Hepatocyte (in vitro differentiated cells): Measurements from ENCODE around the gene SMNDC1. TPM values are rescaled to one million over a fixed set of nuclear protein-coding genes. Genes with fewer than 3 reads are reported as not detected.

Source experiments
- DNase-seq: peaks from one replicate; pipeline ENCODE4 v3.0.0-alpha.2; 2016; ENCODE audit warnings: low spot score
- H2AFZ ChIP-seq: fragments of 200-600 bp; sonication (generic); 2 replicates; pipeline ENCODE4 v1.6.0; 2016; ENCODE audit warnings: antibody characterized with exemption, mild to moderate bottlenecking
- H3K27ac ChIP-seq: fragments of 200-600 bp; sonication (generic); 2 replicates; pipeline ENCODE4 v1.5.1; 2016; ENCODE audit warnings: mild to moderate bottlenecking
- H3K27me3 ChIP-seq: fragments of 200-600 bp; sonication (generic); 2 replicates; pipeline ENCODE4 v1.6.1; 2016
- H3K36me3 ChIP-seq: fragments of 200-600 bp; sonication (generic); replicated peaks from 2 replicates; pipeline ENCODE4 v1.5.1; 2016; ENCODE audit warnings: low read depth; ENCODE audit not compliant: insufficient read depth
- H3K4me1 ChIP-seq: fragments of 200-600 bp; sonication (generic); 2 replicates; pipeline ENCODE4 v1.5.1; 2016; ENCODE audit warnings: mild to moderate bottlenecking, moderate library complexity; ENCODE audit not compliant: insufficient read depth
- H3K4me2 ChIP-seq: fragments of 200-600 bp; sonication (generic); 2 replicates; pipeline ENCODE4 v1.6.0; 2016
- H3K4me3 ChIP-seq: fragments of 200-600 bp; sonication (generic); 2 replicates; pipeline ENCODE4 v1.5.1; 2016; ENCODE audit warnings: mild to moderate bottlenecking
- H3K79me2 ChIP-seq: fragments of 200-600 bp; sonication (generic); 2 replicates; pipeline ENCODE4 v1.6.0; 2017; ENCODE audit warnings: mild to moderate bottlenecking
- H3K9me2 ChIP-seq: fragments of 200-600 bp; sonication (generic); replicated peaks from 2 replicates; pipeline ENCODE4 v1.6.0; 2017; ENCODE audit warnings: mild to moderate bottlenecking; ENCODE audit not compliant: insufficient read depth
- H3K9me3 ChIP-seq: fragments of 200-600 bp; sonication (generic); 2 replicates; pipeline ENCODE4 v1.5.1; 2016; ENCODE audit warnings: low read depth, mild to moderate bottlenecking
- H4K20me1 ChIP-seq: fragments of 200-600 bp; sonication (generic); 2 replicates; pipeline ENCODE4 v1.6.0; 2016; ENCODE audit warnings: mild to moderate bottlenecking; ENCODE audit not compliant: insufficient read depth, poor library complexity, severe bottlenecking
- EZH2 ChIP-seq: fragments of 200-600 bp; sonication (generic); IDR thresholded peaks from 2 replicates; pipeline ENCODE4 v1.6.1; 2016; ENCODE audit warnings: antibody characterized with exemption, mild to moderate bottlenecking, borderline replicate concordance
- EZH2phosphoT487 ChIP-seq: fragments of 200-600 bp; sonication (generic); IDR thresholded peaks from one replicate; pipeline ENCODE4 v1.6.1; 2018; ENCODE audit warnings: antibody characterized with exemption, mild to moderate bottlenecking, low read depth, moderate library complexity; ENCODE audit not compliant: unreplicated experiment, severe bottlenecking
- WGBS: methylation state at CpG from one replicate; pipeline ENCODE4 v1.1.6; 2016; ENCODE audit warnings: low lambda C conversion rate; ENCODE audit errors: missing lambda C conversion rate; 5-methylcytosine and 5-hydroxymethylcytosine counted together
- polyA plus RNA-seq: library from polyadenylated mRNA; unstranded; fragments of >200 nt; fragmentation: Nextera tagmentation; extraction: Ambion mirVana; gene quantifications from 2 replicates; pipeline ENCODE4 v1.2.1, GENCODE V29; 2016
- total RNA-seq: library from RNA; depleted of rRNA; stranded (reverse); fragments of >200 nt; gene quantifications from 2 replicates; pipeline ENCODE4 v1.2.3, GENCODE V29; 2014
- TF ChIP-seq, protein P1 (sequence below): fragments of 200-600 bp; sonication (generic); IDR thresholded peaks from 2 replicates; pipeline ENCODE4 v1.5.1; 2016; ENCODE audit warnings: antibody characterized with exemption, mild to moderate bottlenecking; ENCODE audit not compliant: poor library complexity

SMNDC1 gene
- total and polyA plus RNA-seq, 2 experiments from 2014 or later = 13.6 to 14.3 TPM

GRCh38 chr10:110244550-110244949 is 60.2 kb downstream of the SMNDC1 start:
- Histone ChIP-seq H3K27me3 (no peaks in the 10 kb centered on the region), H4K20me1 (no peaks in the 10 kb centered on the region), H3K4me3 (no peak overlapping the region), H3K36me3 (no peaks in the 10 kb centered on the region), H3K4me1 (no peaks in the 10 kb centered on the region), H3K27ac (no peak overlapping the region), H3K9me2 (no peaks in the 10 kb centered on the region), H2AFZ (no peak overlapping the region), H3K79me2 (peaks cover 20% of the 10 kb centered on the region), H3K9me3 (no peaks in the 10 kb centered on the region), H3K4me2 (no peak overlapping the region)
- WGBS = 76% methylated on average over 3 of the region's 3 CpGs
- DNase-seq = no peak
- TF ChIP-seq, protein P1, sequence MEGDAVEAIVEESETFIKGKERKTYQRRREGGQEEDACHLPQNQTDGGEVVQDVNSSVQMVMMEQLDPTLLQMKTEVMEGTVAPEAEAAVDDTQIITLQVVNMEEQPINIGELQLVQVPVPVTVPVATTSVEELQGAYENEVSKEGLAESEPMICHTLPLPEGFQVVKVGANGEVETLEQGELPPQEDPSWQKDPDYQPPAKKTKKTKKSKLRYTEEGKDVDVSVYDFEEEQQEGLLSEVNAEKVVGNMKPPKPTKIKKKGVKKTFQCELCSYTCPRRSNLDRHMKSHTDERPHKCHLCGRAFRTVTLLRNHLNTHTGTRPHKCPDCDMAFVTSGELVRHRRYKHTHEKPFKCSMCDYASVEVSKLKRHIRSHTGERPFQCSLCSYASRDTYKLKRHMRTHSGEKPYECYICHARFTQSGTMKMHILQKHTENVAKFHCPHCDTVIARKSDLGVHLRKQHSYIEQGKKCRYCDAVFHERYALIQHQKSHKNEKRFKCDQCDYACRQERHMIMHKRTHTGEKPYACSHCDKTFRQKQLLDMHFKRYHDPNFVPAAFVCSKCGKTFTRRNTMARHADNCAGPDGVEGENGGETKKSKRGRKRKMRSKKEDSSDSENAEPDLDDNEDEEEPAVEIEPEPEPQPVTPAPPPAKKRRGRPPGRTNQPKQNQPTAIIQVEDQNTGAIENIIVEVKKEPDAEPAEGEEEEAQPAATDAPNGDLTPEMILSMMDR = no peak
- TF ChIP-seq EZH2phosphoT487 (no peak), EZH2 (no peak)

DNA sequence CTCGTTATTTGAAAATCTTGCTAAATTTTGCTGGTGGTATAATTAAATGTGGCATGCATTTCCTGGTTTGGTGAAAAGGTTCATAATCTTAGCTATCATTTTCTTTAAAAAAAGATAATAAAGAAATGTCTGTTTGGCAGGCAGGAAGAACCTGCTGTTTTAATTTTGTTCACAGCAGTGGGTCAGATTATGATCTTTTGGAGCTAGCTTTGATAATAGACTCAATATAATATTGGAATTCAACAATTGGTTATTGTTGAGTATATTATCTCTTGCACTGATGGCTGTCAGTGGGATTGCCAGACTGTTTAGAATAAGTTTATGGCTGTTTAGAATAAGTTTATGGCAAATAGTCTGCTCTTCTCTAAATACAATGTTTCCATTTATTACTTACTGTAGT is 62.2 kb downstream of the SMNDC1 start:
- no peak overlapping the region for H3K27ac ChIP-seq

GRCh38 chr10:110241841-110242240 is 62.9 kb downstream of the SMNDC1 start:
- Histone ChIP-seq H3K9me3 (no peaks in the 10 kb centered on the region), H3K4me3 (no peak overlapping the region), H3K27me3 (no peaks in the 10 kb centered on the region), H4K20me1 (no peaks in the 10 kb centered on the region), H3K4me2 (peak overlapping the region; percentile 6), H3K36me3 (no peaks in the 10 kb centered on the region), H3K27ac (no peak overlapping the region), H3K79me2 (peaks cover 20% of the 10 kb centered on the region), H3K4me1 (no peaks in the 10 kb centered on the region), H3K9me2 (no peaks in the 10 kb centered on the region), H2AFZ (no peak overlapping the region)
- DNase-seq = no peak
- TF ChIP-seq EZH2phosphoT487 = no peak
- TF ChIP-seq, protein P1 = no peak
- TF ChIP-seq EZH2 = no peak
- 59% methylated on average over 2 of the region's 2 CpGs for WGBS

More for the DNA sequence above, 62.2 kb downstream of the SMNDC1 start:
- H4K20me1 ChIP-seq = no peaks in the 10 kb centered on the region
- TF ChIP-seq EZH2phosphoT487 (no peak), EZH2 (no peak)
- TF ChIP-seq, protein P1 = no peak
- DNase-seq = no peak
- H2AFZ ChIP-seq = no peak overlapping the region
- no peaks in the 10 kb centered on the region for H3K27me3 ChIP-seq
- H3K4me2 ChIP-seq = no peak overlapping the region
- H3K4me3 ChIP-seq = no peak overlapping the region
- H3K79me2 ChIP-seq = peaks cover 20% of the 10 kb centered on the region
- H3K9me3 ChIP-seq = no peaks in the 10 kb centered on the region
- WGBS = 89% methylated on average over 1 of the region's 1 CpG
- H3K36me3 ChIP-seq = no peaks in the 10 kb centered on the region
- no peaks in the 10 kb centered on the region for H3K4me1 ChIP-seq
- H3K9me2 ChIP-seq = no peaks in the 10 kb centered on the region

DNA sequence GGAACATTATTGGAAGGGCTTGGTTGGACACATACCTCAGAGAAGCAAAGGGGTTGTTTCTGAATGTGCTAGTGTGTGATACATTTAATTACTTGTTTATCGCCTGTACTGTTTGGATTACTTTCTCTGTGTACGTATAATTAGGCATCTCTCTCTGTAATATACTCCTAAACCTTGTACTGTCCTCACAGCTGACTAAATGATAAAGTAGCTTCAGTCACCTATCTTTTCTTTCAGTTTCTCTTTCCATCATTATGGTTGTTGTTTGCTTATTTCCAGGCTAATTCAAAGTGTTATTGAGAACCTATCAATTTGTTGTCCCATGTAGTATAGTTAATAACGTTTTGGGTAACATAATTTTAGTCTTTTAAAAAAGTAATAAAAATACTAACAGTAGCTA is 63.3 kb downstream of the SMNDC1 start:
- Histone ChIP-seq H2AFZ (no peak overlapping the region), H3K9me2 (no peaks in the 10 kb centered on the region), H3K4me3 (no peak overlapping the region), H3K27ac (no peak overlapping the region), H3K4me2 (peak overlapping the region; percentile 6), H4K20me1 (no peaks in the 10 kb centered on the region), H3K27me3 (no peaks in the 10 kb centered on the region), H3K4me1 (no peaks in the 10 kb centered on the region), H3K79me2 (peaks cover 22% of the 10 kb centered on the region), H3K36me3 (no peaks in the 10 kb centered on the region), H3K9me3 (no peaks in the 10 kb centered on the region)
- TF ChIP-seq EZH2phosphoT487 = no peak
- TF ChIP-seq, protein P1 = no peak
- no peak for TF ChIP-seq EZH2
- WGBS = 68% methylated on average over 3 of the region's 3 CpGs
- no peak for DNase-seq
